ENCODE measurements around the gene HMGCL. TPM values are rescaled to one million over a fixed set of nuclear protein-coding genes. Genes with fewer than 3 reads are reported as not detected.
A peak's percentile ranks its signal among the peaks of the same experiment; 100 is the strongest.

HMGCL gene
- total RNA-seq, 1 experiment from 2014 or later, result 30.8 TPM

- DNase-seq (ENCODE audit: low read depth, low spot score) (peak; percentile 83), ATAC-seq (peak; percentile 75)
- Histone ChIP-seq H3K27me3 (ENCODE audit: control insufficient read depth, insufficient read depth, low read length) (no peaks in the 10 kb centered on the region), H3K27ac (ENCODE audit: low read length) (peak within 1 kb of the TSS; percentile 92), H3K4me3 (ENCODE audit: low read depth in 2 of 2, low read length in 2 of 2) (peak within 1 kb of the TSS; percentile 97 to 99), H3K36me3 (ENCODE audit: control insufficient read depth, insufficient read depth, low read length) (peaks cover 13% of the 10 kb centered on the region), H3K4me1 (ENCODE audit: control insufficient read depth, insufficient read depth, low read length) (peaks cover 41% of the 10 kb centered on the region), H3K9me3 (ENCODE audit: control insufficient read depth, insufficient read depth, low read depth, low read length) (no peaks in the 10 kb centered on the region)
- CTCF ChIA-PET, result interaction anchor here (0.5 to 2.3 kb wide), 3 partner anchors 9 to 126 kb away, joined by 3 to 6 read pairs (median 5); no protein-coding TSS in a partner anchor
- POLR2A ChIA-PET, result interaction anchor here (0.7 to 1.7 kb wide), 3 partner anchors 11 to 47 kb away, joined by 3 to 12 read pairs (median 5); partner anchors contain the start of gene PITHD1
- no TSS peak for BruUV-seq (replicated peaks)
- TF ChIP-seq POLR2AphosphoS5 (IDR thresholded peaks at IDR 0.05; ENCODE audit: low read depth, low read length), result peak; percentile 69; the same call in 1 of the 2 replicates
- 0 out of 2 replicates have a peak, but pooled peaks have one; percentile 34 for TF ChIP-seq TCF7L2 (IDR thresholded peaks at IDR 0.05; ENCODE audit: low read depth, low read length)
- TF ChIP-seq SIN3A (IDR thresholded peaks at IDR 0.05; ENCODE audit: borderline replicate concordance, insufficient read depth, low read depth, low read length), result peak; percentile 82; the same call in 1 of the 2 replicates
- no peak for TF ChIP-seq CTCF (IDR thresholded peaks at IDR 0.05)
- in situ Hi-C loops (cut with HindIII; ENCODE audit: low pct_unique_long_range_greater_than_20kb, low sequenced_read_pairs), result no loop called here
- intact Hi-C loops (cut with micrococcal nuclease; ENCODE audit: unreplicated experiment), result no loop called here
These were observed 34.3 kb downstream of the HMGCL start, which contains the start of gene LYPLA2 for GRCh38 chr1:23790696-23791515. LYPLA2 (plus strand) TSS chr1:23791145; CDS start chr1:23792683, 1,538 bp downstream.

GRCh38 chr1:23788695-23789094 lies 36.5 kb downstream of the HMGCL start:
- BruUV-seq (replicated peaks), result no TSS peak
- ATAC-seq (no peak), DNase-seq (ENCODE audit: low read depth, low spot score) (no peak)
- ChIA-PET POLR2A (no interaction called here), CTCF (no interaction called here)
- H3K27me3 ChIP-seq (ENCODE audit: control insufficient read depth, insufficient read depth, low read length), result no peaks in the 10 kb centered on the region
- H3K4me3 ChIP-seq (ENCODE audit: low read depth in 2 of 2, low read length in 2 of 2), result no peak overlapping the region
- peaks cover 17% of the 10 kb centered on the region for H3K36me3 ChIP-seq (ENCODE audit: control insufficient read depth, insufficient read depth, low read length)
- peaks cover 22% of the 10 kb centered on the region for H3K4me1 ChIP-seq (ENCODE audit: control insufficient read depth, insufficient read depth, low read length)
- no peak for TF ChIP-seq TCF7L2 (IDR thresholded peaks at IDR 0.05; ENCODE audit: low read depth, low read length)
- TF ChIP-seq SIN3A (IDR thresholded peaks at IDR 0.05; ENCODE audit: borderline replicate concordance, insufficient read depth, low read depth, low read length), result no peak
- TF ChIP-seq, protein P1, sequence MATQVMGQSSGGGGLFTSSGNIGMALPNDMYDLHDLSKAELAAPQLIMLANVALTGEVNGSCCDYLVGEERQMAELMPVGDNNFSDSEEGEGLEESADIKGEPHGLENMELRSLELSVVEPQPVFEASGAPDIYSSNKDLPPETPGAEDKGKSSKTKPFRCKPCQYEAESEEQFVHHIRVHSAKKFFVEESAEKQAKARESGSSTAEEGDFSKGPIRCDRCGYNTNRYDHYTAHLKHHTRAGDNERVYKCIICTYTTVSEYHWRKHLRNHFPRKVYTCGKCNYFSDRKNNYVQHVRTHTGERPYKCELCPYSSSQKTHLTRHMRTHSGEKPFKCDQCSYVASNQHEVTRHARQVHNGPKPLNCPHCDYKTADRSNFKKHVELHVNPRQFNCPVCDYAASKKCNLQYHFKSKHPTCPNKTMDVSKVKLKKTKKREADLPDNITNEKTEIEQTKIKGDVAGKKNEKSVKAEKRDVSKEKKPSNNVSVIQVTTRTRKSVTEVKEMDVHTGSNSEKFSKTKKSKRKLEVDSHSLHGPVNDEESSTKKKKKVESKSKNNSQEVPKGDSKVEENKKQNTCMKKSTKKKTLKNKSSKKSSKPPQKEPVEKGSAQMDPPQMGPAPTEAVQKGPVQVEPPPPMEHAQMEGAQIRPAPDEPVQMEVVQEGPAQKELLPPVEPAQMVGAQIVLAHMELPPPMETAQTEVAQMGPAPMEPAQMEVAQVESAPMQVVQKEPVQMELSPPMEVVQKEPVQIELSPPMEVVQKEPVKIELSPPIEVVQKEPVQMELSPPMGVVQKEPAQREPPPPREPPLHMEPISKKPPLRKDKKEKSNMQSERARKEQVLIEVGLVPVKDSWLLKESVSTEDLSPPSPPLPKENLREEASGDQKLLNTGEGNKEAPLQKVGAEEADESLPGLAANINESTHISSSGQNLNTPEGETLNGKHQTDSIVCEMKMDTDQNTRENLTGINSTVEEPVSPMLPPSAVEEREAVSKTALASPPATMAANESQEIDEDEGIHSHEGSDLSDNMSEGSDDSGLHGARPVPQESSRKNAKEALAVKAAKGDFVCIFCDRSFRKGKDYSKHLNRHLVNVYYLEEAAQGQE (IDR thresholded peaks at IDR 0.05; ENCODE audit: insufficient read depth in 1 of 2, low read depth in 2 of 2, low read length in 1 of 2), result no peak
- TF ChIP-seq POLR2AphosphoS5 (IDR thresholded peaks at IDR 0.05; ENCODE audit: low read depth, low read length), result no peak
- TF ChIP-seq CTCF (IDR thresholded peaks at IDR 0.05), result no peak
- H3K9me3 ChIP-seq (ENCODE audit: control insufficient read depth, insufficient read depth, low read depth, low read length), result no peaks in the 10 kb centered on the region
- in situ Hi-C loops (cut with HindIII; ENCODE audit: low pct_unique_long_range_greater_than_20kb, low sequenced_read_pairs), result no loop called here
- intact Hi-C loops (cut with micrococcal nuclease; ENCODE audit: unreplicated experiment), result no loop called here
- H3K27ac ChIP-seq (ENCODE audit: low read length), result no peak overlapping the region
